Measurements from ENCODE around the gene TRIO. TPM values are rescaled to one million over a fixed set of nuclear protein-coding genes. Genes with fewer than 3 reads are reported as not detected.

The TRIO gene
- total RNA-seq, 1 experiment from 2014 or later = 68.4 TPM

DNA sequence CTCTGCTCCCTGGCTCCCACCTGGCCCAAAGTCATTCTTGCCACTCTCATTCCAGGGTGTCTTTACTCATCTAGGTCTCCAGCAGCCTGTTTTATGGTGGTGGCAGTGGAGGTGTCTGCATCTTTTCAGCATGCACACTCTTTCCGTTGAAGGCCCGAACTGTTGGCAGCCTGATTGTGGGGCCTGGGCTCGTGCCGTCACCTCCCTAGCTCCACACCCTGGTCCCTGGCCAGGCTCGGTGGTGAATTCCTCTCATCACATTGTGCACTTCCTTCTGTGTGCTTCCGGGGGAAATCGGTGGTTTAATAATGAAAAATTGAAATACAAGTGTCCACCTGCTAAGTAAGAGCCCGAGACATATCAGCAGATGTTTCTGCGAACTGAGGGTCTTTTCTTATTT is 214.3 kb downstream of the TRIO start:
- CTCF ChIA-PET = no interaction called here
- peaks cover 29% of the 10 kb centered on the region for H3K79me2 ChIP-seq (ENCODE audit: insufficient read depth, low read length)

More for the DNA sequence above, 214.3 kb downstream of the TRIO start:
- no peaks in the 10 kb centered on the region for H3K27me3 ChIP-seq (ENCODE audit: insufficient read depth, low read length)
- H3K27ac ChIP-seq (ENCODE audit: low read depth, low read length) = no peak overlapping the region
- no peak for DNase-seq (ENCODE audit: low read depth, low spot score)
- H3K9me3 ChIP-seq (ENCODE audit: control insufficient read depth in 1 of 2, insufficient read depth in 1 of 2, low read depth in 1 of 2, low read length in 2 of 2) = no peaks in the 10 kb centered on the region
- H4K20me1 ChIP-seq (ENCODE audit: insufficient read depth) = 0 out of 2 replicates have a peak, but pooled peaks cover under 1% of the 10 kb centered on the region
- H3K9me2 ChIP-seq (ENCODE audit: insufficient read depth) = no peaks in the 10 kb centered on the region
- no peak overlapping the region for H3K4me2 ChIP-seq (ENCODE audit: low read length)
- H3K4me1 ChIP-seq (ENCODE audit: control insufficient read depth in 1 of 2, insufficient read depth in 2 of 2, low read length in 2 of 2) = no peaks in the 10 kb centered on the region
- POLR2A ChIA-PET = no interaction called here
- H3K4me3 ChIP-seq (replicated peaks in 1 of 2; ENCODE audit: low read depth in 1 of 2, low read length in 2 of 2) = no peak overlapping the region
- ATAC-seq = no peak
- H3K9ac ChIP-seq (ENCODE audit: low read length) = no peak overlapping the region
- intact Hi-C loops (cut with micrococcal nuclease) = no loop called here
- RAD21 ChIA-PET (ENCODE audit: low non-redundant PET in 1 of 2, low total read pairs in 2 of 2, uncharacterized antibody in 2 of 2, unreplicated experiment in 2 of 2) = no interaction called here
- BruUV-seq (replicated peaks) = no TSS peak
- no peak overlapping the region for H2AFZ ChIP-seq (ENCODE audit: low read depth, low read length, poor library complexity, severe bottlenecking)
- H3K36me3 ChIP-seq (ENCODE audit: control insufficient read depth in 1 of 2, insufficient read depth in 2 of 2, low read length in 2 of 2) = peaks cover 4 to 9% of the 10 kb centered on the region in 2 experiments; a peak in 2 of 4 replicates
- TF ChIP-seq, protein P1, sequence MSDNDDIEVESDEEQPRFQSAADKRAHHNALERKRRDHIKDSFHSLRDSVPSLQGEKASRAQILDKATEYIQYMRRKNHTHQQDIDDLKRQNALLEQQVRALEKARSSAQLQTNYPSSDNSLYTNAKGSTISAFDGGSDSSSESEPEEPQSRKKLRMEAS (IDR thresholded peaks at IDR 0.05) = no peak
- no peak for TF ChIP-seq EGR1 (IDR thresholded peaks at IDR 0.05; ENCODE audit: low read depth)
- TF ChIP-seq, protein P2, sequence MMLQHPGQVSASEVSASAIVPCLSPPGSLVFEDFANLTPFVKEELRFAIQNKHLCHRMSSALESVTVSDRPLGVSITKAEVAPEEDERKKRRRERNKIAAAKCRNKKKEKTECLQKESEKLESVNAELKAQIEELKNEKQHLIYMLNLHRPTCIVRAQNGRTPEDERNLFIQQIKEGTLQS (IDR thresholded peaks at IDR 0.05) = no peak
- TF ChIP-seq CEBPB (IDR thresholded peaks at IDR 0.05; ENCODE audit: low read depth) = no peak
- TF ChIP-seq ZNF274 (IDR thresholded peaks at IDR 0.05; ENCODE audit: low read depth, low read length) = no peak
- no peak for TF ChIP-seq EZH2 (IDR thresholded peaks at IDR 0.05)
- no peak for TF ChIP-seq TCF7L2 (IDR thresholded peaks at IDR 0.05; ENCODE audit: borderline replicate concordance, extremely low read depth, insufficient read depth, insufficient read length)
- TF ChIP-seq POLR2AphosphoS5 (IDR thresholded peaks at IDR 0.05; ENCODE audit: low read depth, low read length) = no peak
- TF ChIP-seq, protein P3, sequence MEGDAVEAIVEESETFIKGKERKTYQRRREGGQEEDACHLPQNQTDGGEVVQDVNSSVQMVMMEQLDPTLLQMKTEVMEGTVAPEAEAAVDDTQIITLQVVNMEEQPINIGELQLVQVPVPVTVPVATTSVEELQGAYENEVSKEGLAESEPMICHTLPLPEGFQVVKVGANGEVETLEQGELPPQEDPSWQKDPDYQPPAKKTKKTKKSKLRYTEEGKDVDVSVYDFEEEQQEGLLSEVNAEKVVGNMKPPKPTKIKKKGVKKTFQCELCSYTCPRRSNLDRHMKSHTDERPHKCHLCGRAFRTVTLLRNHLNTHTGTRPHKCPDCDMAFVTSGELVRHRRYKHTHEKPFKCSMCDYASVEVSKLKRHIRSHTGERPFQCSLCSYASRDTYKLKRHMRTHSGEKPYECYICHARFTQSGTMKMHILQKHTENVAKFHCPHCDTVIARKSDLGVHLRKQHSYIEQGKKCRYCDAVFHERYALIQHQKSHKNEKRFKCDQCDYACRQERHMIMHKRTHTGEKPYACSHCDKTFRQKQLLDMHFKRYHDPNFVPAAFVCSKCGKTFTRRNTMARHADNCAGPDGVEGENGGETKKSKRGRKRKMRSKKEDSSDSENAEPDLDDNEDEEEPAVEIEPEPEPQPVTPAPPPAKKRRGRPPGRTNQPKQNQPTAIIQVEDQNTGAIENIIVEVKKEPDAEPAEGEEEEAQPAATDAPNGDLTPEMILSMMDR (IDR thresholded peaks at IDR 0.05 in 2 of 3, conservative IDR thresholded peaks at IDR 0.05 in 1 of 3; ENCODE audit: borderline replicate concordance in 1 of 3, insufficient read depth in 1 of 3, low read depth in 2 of 3, low read length in 2 of 3) = no peak
- TF ChIP-seq CBX3 (IDR thresholded peaks at IDR 0.05; ENCODE audit: low read depth) = no peak
- TF ChIP-seq SIN3A (IDR thresholded peaks at IDR 0.05; ENCODE audit: low read depth) = no peak
- TF ChIP-seq REST (IDR thresholded peaks at IDR 0.05; ENCODE audit: low read depth) = no peak
- TF ChIP-seq SRF (IDR thresholded peaks at IDR 0.05; ENCODE audit: low read depth) = no peak
- TF ChIP-seq ELF1 (IDR thresholded peaks at IDR 0.05; ENCODE audit: borderline replicate concordance, low read depth) = no peak

All from HCT116 (cell line).